GM23338 (cell line): ENCODE measurements around the gene QSOX1. TPM values are rescaled to one million over a fixed set of nuclear protein-coding genes. Genes with fewer than 3 reads are reported as not detected.

Source experiments
- ATAC-seq: fragments of 200-7000 bp; cut with Tn5 transposase; 3 replicates; pipeline ENCODE4 v1.9.1; 2020
- DNase-seq: peaks from one replicate; pipeline ENCODE4 v3.0.0-alpha.2; 2015; ENCODE audit warnings: low spot score
- H2AFZ ChIP-seq: fragments of 200-600 bp; sonication (generic); 2 replicates; pipeline ENCODE4 v1.8.0; 2016; ENCODE audit warnings: antibody characterized with exemption, mild to moderate bottlenecking, moderate library complexity
- H3F3A ChIP-seq: fragments of 200-600 bp; sonication (generic); replicated peaks from 2 replicates; pipeline ENCODE4 v1.8.0; 2017; ENCODE audit warnings: antibody characterized with exemption, mixed run types, low read depth
- H3K27ac ChIP-seq: fragments of 200-600 bp; sonication (generic); 2 replicates; pipeline ENCODE4 v1.6.1; 2016; ENCODE audit warnings: low read depth
- H3K27me3 ChIP-seq: fragments of 200-600 bp; sonication (generic); 2 replicates; pipeline ENCODE4 v1.8.0; 2016; ENCODE audit warnings: mild to moderate bottlenecking, mixed run types, moderate library complexity; ENCODE audit not compliant: insufficient read depth
- H3K36me3 ChIP-seq: fragments of 200-600 bp; sonication (generic); 2 replicates; pipeline ENCODE4 v1.8.0; 2016; ENCODE audit warnings: mild to moderate bottlenecking; ENCODE audit not compliant: insufficient read depth
- H3K4me1 ChIP-seq: fragments of 200-600 bp; sonication (generic); 2 replicates; pipeline ENCODE4 v1.8.0; 2016; ENCODE audit warnings: mild to moderate bottlenecking, moderate library complexity; ENCODE audit not compliant: insufficient read depth
- H3K4me2 ChIP-seq: fragments of 200-600 bp; sonication (generic); 2 replicates; pipeline ENCODE4 v1.7.1; 2017; ENCODE audit warnings: mixed run types
- H3K4me3 ChIP-seq: fragments of 200-600 bp; sonication (generic); 2 replicates; pipeline ENCODE4 v1.6.1; 2016; ENCODE audit warnings: mixed run types
- H3K79me2 ChIP-seq: fragments of 200-600 bp; sonication (generic); replicated peaks from 2 replicates; pipeline ENCODE4 v1.8.0; 2017; ENCODE audit warnings: mild to moderate bottlenecking; ENCODE audit not compliant: insufficient read depth
- H3K9me2 ChIP-seq: fragments of 200-600 bp; sonication (generic); 2 replicates; pipeline ENCODE4 v1.8.0; 2017; ENCODE audit not compliant: insufficient read depth
- H4K20me1 ChIP-seq: fragments of 200-600 bp; sonication (generic); replicated peaks from 2 replicates; pipeline ENCODE4 v1.8.0; 2017; ENCODE audit warnings: mild to moderate bottlenecking; ENCODE audit not compliant: insufficient read depth
- H3K27ac Mint-ChIP-seq: 2 replicates; pipeline ENCODE4 v1.8.0; 2020; ENCODE audit warnings: inconsistent platforms, mild to moderate bottlenecking, moderate library complexity, mixed read lengths
- H3K27me3 Mint-ChIP-seq: 3 replicates; pipeline ENCODE4 v1.8.0; 2022; ENCODE audit warnings: low read depth, mild to moderate bottlenecking, moderate library complexity, mixed read lengths, inconsistent platforms; ENCODE audit not compliant: insufficient read depth, poor library complexity
- H3K36me3 Mint-ChIP-seq: 3 replicates; pipeline ENCODE4 v1.8.0; 2021; ENCODE audit warnings: low read depth, mild to moderate bottlenecking, inconsistent platforms, moderate library complexity, mixed read lengths
- H3K4me1 Mint-ChIP-seq: 3 replicates; pipeline ENCODE4 v1.8.0; 2020; ENCODE audit warnings: mild to moderate bottlenecking, inconsistent platforms, mixed read lengths
- H3K4me3 Mint-ChIP-seq: 3 replicates; pipeline ENCODE4 v1.8.0; 2021; ENCODE audit warnings: moderate library complexity, mild to moderate bottlenecking, inconsistent platforms, mixed read lengths
- H3K9me3 Mint-ChIP-seq: 3 replicates; pipeline ENCODE4 v1.8.0; 2020; ENCODE audit warnings: moderate library complexity, mild to moderate bottlenecking, inconsistent platforms, mixed read lengths
- ETS1 ChIP-seq: IDR thresholded peaks from 2 replicates; pipeline ENCODE4 v1.6.1; 2016; ENCODE audit warnings: antibody characterized with exemption
- NANOG ChIP-seq: IDR thresholded peaks from 2 replicates; pipeline ENCODE4 v1.6.1; 2016; ENCODE audit warnings: antibody characterized with exemption, borderline replicate concordance
- STAT1 ChIP-seq: IDR thresholded peaks from one replicate; pipeline ENCODE4 v1.6.1; 2016; ENCODE audit warnings: antibody characterized with exemption; ENCODE audit not compliant: unreplicated experiment
- ZNF331 ChIP-seq: fragments of 250-450 bp; sonication (Bioruptor Pico); IDR thresholded peaks from 2 replicates; pipeline ENCODE4 v1.5.0; 2020; ENCODE audit warnings: low read depth, mild to moderate bottlenecking, moderate library complexity
- polyA plus RNA-seq: library from polyadenylated mRNA; unstranded; fragments of >200 nt; fragmentation: Nextera tagmentation; extraction: Ambion mirVana; gene quantifications from 2 replicates; pipeline ENCODE4 v1.2.1, GENCODE V29; 2016
- total RNA-seq: library from RNA; depleted of rRNA; stranded (reverse); fragments of >200 nt; shearing (Covaris generic); gene quantifications from 2 replicates; pipeline ENCODE4 v1.2.3, GENCODE V29; 2014
- TF ChIP-seq, protein P1 (sequence below): fragments of 250-450 bp; sonication (Bioruptor Pico); IDR thresholded peaks from 2 replicates; pipeline ENCODE4 v1.5.0; 2020; ENCODE audit warnings: mild to moderate bottlenecking, moderate library complexity

Gene QSOX1
- total and polyA plus RNA-seq, 2 experiments from 2014 or later: 47.8 to 119 TPM

DNA sequence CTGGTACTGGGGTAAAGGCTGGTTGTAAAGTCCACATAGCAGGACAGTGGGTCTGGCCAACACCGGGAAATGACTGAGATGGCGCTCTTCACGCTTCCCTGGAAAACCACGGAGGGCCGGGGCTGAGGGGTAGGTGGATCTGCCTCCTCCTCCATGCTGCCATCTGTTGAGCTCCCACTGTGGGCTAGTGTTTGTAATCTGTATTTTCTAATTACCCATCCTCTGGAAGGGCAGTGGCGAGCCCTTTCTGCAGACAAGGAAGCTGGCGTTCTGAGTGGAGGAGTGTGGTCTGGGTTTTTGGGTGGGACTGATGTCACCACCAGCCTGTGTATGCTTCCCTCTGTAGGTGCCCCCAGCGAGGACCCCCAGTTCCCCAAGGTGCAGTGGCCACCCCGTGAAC is 41.2 kb downstream of the QSOX1 start (continued):
- TF ChIP-seq, protein P1, sequence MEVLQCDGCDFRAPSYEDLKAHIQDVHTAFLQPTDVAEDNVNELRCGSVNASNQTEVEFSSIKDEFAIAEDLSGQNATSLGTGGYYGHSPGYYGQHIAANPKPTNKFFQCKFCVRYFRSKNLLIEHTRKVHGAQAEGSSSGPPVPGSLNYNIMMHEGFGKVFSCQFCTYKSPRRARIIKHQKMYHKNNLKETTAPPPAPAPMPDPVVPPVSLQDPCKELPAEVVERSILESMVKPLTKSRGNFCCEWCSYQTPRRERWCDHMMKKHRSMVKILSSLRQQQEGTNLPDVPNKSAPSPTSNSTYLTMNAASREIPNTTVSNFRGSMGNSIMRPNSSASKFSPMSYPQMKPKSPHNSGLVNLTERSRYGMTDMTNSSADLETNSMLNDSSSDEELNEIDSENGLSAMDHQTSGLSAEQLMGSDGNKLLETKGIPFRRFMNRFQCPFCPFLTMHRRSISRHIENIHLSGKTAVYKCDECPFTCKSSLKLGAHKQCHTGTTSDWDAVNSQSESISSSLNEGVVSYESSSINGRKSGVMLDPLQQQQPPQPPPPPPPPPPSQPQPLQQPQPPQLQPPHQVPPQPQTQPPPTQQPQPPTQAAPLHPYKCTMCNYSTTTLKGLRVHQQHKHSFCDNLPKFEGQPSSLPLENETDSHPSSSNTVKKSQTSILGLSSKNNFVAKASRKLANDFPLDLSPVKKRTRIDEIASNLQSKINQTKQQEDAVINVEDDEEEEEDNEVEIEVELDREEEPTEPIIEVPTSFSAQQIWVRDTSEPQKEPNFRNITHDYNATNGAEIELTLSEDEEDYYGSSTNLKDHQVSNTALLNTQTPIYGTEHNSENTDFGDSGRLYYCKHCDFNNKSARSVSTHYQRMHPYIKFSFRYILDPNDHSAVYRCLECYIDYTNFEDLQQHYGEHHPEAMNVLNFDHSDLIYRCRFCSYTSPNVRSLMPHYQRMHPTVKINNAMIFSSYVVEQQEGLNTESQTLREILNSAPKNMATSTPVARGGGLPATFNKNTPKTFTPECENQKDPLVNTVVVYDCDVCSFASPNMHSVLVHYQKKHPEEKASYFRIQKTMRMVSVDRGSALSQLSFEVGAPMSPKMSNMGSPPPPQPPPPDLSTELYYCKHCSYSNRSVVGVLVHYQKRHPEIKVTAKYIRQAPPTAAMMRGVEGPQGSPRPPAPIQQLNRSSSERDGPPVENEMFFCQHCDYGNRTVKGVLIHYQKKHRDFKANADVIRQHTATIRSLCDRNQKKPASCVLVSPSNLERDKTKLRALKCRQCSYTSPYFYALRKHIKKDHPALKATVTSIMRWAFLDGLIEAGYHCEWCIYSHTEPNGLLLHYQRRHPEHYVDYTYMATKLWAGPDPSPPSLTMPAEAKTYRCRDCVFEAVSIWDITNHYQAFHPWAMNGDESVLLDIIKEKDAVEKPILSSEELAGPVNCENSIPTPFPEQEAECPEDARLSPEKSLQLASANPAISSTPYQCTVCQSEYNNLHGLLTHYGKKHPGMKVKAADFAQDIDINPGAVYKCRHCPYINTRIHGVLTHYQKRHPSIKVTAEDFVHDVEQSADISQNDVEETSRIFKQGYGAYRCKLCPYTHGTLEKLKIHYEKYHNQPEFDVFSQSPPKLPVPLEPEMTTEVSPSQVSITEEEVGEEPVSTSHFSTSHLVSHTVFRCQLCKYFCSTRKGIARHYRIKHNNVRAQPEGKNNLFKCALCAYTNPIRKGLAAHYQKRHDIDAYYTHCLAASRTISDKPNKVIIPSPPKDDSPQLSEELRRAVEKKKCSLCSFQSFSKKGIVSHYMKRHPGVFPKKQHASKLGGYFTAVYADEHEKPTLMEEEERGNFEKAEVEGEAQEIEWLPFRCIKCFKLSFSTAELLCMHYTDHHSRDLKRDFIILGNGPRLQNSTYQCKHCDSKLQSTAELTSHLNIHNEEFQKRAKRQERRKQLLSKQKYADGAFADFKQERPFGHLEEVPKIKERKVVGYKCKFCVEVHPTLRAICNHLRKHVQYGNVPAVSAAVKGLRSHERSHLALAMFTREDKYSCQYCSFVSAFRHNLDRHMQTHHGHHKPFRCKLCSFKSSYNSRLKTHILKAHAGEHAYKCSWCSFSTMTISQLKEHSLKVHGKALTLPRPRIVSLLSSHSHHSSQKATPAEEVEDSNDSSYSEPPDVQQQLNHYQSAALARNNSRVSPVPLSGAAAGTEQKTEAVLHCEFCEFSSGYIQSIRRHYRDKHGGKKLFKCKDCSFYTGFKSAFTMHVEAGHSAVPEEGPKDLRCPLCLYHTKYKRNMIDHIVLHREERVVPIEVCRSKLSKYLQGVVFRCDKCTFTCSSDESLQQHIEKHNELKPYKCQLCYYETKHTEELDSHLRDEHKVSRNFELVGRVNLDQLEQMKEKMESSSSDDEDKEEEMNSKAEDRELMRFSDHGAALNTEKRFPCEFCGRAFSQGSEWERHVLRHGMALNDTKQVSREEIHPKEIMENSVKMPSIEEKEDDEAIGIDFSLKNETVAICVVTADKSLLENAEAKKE (CRISPR knock-in tag): no peak
- no peak for TF ChIP-seq ZNF331 (CRISPR knock-in tag)

DNA sequence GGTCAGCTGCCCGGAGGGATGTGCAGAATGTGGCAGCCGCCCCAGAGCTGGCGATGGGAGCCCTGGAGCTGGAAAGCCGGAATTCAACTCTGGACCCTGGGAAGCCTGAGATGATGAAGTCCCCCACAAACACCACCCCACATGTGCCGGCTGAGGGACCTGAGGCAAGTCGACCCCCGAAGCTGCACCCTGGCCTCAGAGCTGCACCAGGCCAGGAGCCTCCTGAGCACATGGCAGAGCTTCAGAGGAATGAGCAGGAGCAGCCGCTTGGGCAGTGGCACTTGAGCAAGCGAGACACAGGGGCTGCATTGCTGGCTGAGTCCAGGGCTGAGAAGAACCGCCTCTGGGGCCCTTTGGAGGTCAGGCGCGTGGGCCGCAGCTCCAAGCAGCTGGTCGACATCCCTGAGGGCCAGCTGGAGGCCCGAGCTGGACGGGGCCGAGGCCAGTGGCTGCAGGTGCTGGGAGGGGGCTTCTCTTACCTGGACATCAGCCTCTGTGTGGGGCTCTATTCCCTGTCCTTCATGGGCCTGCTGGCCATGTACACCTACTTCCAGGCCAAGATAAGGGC is 41.9 kb downstream of the QSOX1 start:
- no peaks in the 10 kb centered on the region for H3K79me2 ChIP-seq
- no peaks in the 10 kb centered on the region for H3K9me3 Mint-ChIP-seq
- ATAC-seq: no peak

More for the DNA sequence above, 41.9 kb downstream of the QSOX1 start:
- H2AFZ ChIP-seq: no peak overlapping the region
- peaks cover 5% of the 10 kb centered on the region; the same call in 2 of the 3 replicates for H3K4me1 Mint-ChIP-seq
- no peaks in the 10 kb centered on the region for H3K4me1 ChIP-seq
- no peak overlapping the region for H3K27ac ChIP-seq
- H3K36me3 ChIP-seq: no peaks in the 10 kb centered on the region
- H3K4me3 ChIP-seq: no peak overlapping the region
- DNase-seq: no peak
- no peak overlapping the region for H3K4me2 ChIP-seq
- no peak overlapping the region for H3K27ac Mint-ChIP-seq
- H3K9me2 ChIP-seq: no peaks in the 10 kb centered on the region
- peaks cover 10% of the 10 kb centered on the region for H3K27me3 Mint-ChIP-seq
- TF ChIP-seq ETS1 (no peak), STAT1 (no peak), NANOG (no peak)
- H3K4me3 Mint-ChIP-seq: no peak overlapping the region
- H3K36me3 Mint-ChIP-seq: peaks cover 22% of the 10 kb centered on the region
- H3F3A ChIP-seq: no peaks in the 10 kb centered on the region
- no peaks in the 10 kb centered on the region for H4K20me1 ChIP-seq
- H3K27me3 ChIP-seq: no peaks in the 10 kb centered on the region
